Left colon (tissue), 2 donors: ENCODE results near the gene MSI1. TPM values are rescaled to one million over a fixed set of nuclear protein-coding genes. Genes with fewer than 3 reads are reported as not detected.
A peak's percentile ranks its signal among the peaks of the same experiment; 100 is the strongest.

Experiments used
- ATAC-seq: fragments of 200-7000 bp; cut with Tn5 transposase; one replicate; pipeline ENCODE4 v1.9.1; 2020; ENCODE audit warnings: mild to moderate bottlenecking, moderate library complexity
- DNase-seq, 2 donors: peaks; one replicate each; pipeline ENCODE4 v3.0.0-alpha.2; 2020
- intact Hi-C, 2 donors: fragments of 100-400 bp; cut with DNase I in 1 of 2; cut with micrococcal nuclease in 1 of 2; formaldehyde crosslinking; loops; one replicate each; pipeline versions ENCODE4 v1.11.2 to v1.14.0; 2022; cut with DNase I, micrococcal nuclease
- long read RNA-seq: library from polyadenylated mRNA; unstranded; transcript quantifications from one replicate; pipeline ENCODE4 v2.0.0, GENCODE V29; 2021
- total RNA-seq, 2 donors: library from RNA; stranded (reverse); fragmentation: NEBNext Ultra II Directional; extraction: Animal tissue kit (Norgen Biotek cat#: 25700); gene quantifications; one replicate each; pipeline ENCODE4 v1.2.1, GENCODE V29; 2021
- donor health status: DM: no; HTN: no; CAD: no.
- donor health status: DM: yes; HTN: yes; CAD: no.

The MSI1 gene
- 1 to 10 TPM; 3.4 to 7.4 TPM for total RNA-seq
- long read RNA-seq, result 0 reads

GRCh38 chr12:120368789-120369602, at the start of gene MSI1:
TSS of gene MSI1 (minus strand) at chr12:120369164. CDS start at chr12:120369091, 73 bp downstream.
- DNase-seq (peak in 1 of 2 donors; percentile 24), ATAC-seq (no peak)
- intact Hi-C loops, result no loop called here

GRCh38 chr12:120417917-120418580, 49.1 kb upstream of the MSI1 start:
- ATAC-seq, result no peak
- intact Hi-C loops, result no loop called here

GRCh38 chr12:120416490-120417216, 47.7 kb upstream of the MSI1 start:
- no peak for ATAC-seq

More at GRCh38 chr12:120417917-120418580, 49.1 kb upstream of the MSI1 start:
- no peak for DNase-seq

GRCh38 chr12:120413901-120414695, 45.1 kb upstream of the MSI1 start:
- intact Hi-C loops, result no loop called here
- peak; percentile 32 to 48 for DNase-seq
- peak; percentile 98 for ATAC-seq

More at GRCh38 chr12:120416490-120417216, 47.7 kb upstream of the MSI1 start:
- DNase-seq, result no peak
- intact Hi-C loops, result no loop called here

GRCh38 chr12:120412421-120412820, 43.5 kb upstream of the MSI1 start:
- ATAC-seq (no peak), DNase-seq (no peak)
- intact Hi-C loops, result no loop called here

GRCh38 chr12:120408771-120409170, 39.8 kb upstream of the MSI1 start:
- intact Hi-C loops, result no loop called here
- DNase-seq, result no peak
- no peak for ATAC-seq

GRCh38 chr12:120406553-120406952, 37.6 kb upstream of the MSI1 start:
- DNase-seq, result no peak
- ATAC-seq, result peak; percentile 12
- intact Hi-C loops, result no loop called here

GRCh38 chr12:120406069-120406468, 37.1 kb upstream of the MSI1 start:
- intact Hi-C loops, result no loop called here
- DNase-seq (no peak), ATAC-seq (peak; percentile 95)

- DNase-seq, result no peak
- intact Hi-C loops, result no loop called here
- no peak for ATAC-seq
Measured at GRCh38 chr12:120404271-120404670, 35.3 kb upstream of the MSI1 start.

GRCh38 chr12:120403869-120404268, 34.9 kb upstream of the MSI1 start:
- intact Hi-C loops, result no loop called here
- ATAC-seq (no peak), DNase-seq (no peak)

- DNase-seq (no peak), ATAC-seq (no peak)
- intact Hi-C loops, result no loop called here
Measured at GRCh38 chr12:120402217-120402616, 33.3 kb upstream of the MSI1 start.

- no peak for ATAC-seq
- intact Hi-C loops, result no loop called here
- DNase-seq, result no peak
Measured at GRCh38 chr12:120399531-120399930, 30.6 kb upstream of the MSI1 start.

GRCh38 chr12:120397824-120398540, 29.0 kb upstream of the MSI1 start:
- intact Hi-C loops, result no loop called here
- DNase-seq, result no peak
- ATAC-seq, result no peak

- DNase-seq, result peak; percentile 66 to 80
- ATAC-seq, result peak; percentile 98
- intact Hi-C loops, result no loop called here
Measured at GRCh38 chr12:120394483-120395367, 25.8 kb upstream of the MSI1 start.

- DNase-seq, result no peak
- intact Hi-C loops, result no loop called here
Measured at GRCh38 chr12:120390540-120391120, 21.7 kb upstream of the MSI1 start.

GRCh38 chr12:120388691-120389481, 19.9 kb upstream of the MSI1 start:
- ATAC-seq (peak; percentile 59), DNase-seq (no peak)
- intact Hi-C loops, result no loop called here

More at GRCh38 chr12:120390540-120391120, 21.7 kb upstream of the MSI1 start:
- no peak for ATAC-seq
